Naive thymus-derived CD4-positive, alpha-beta T cell (primary cell): ENCODE results near the gene MPDZ. TPM values are rescaled to one million over a fixed set of nuclear protein-coding genes. Genes with fewer than 3 reads are reported as not detected.

Source experiments
- ATAC-seq: fragments of 150-1000 bp; cut with Tn5 transposase; 2 replicates; pipeline ENCODE4 v1.10.0; 2021; ENCODE audit warnings: mild to moderate bottlenecking, moderate library complexity
- CTCF ChIA-PET: fragments of 350-600 bp; sonication (Branson Sonifier 250); formaldehyde crosslinking; loops from one replicate; lab custom pipeline; 2021; ENCODE audit warnings: antibody characterized with exemption; lab: Charles Lee
- POLR2A ChIA-PET: fragments of 350-600 bp; sonication (Branson Sonifier 250); formaldehyde crosslinking; loops from one replicate; lab custom pipeline; 2021; ENCODE audit warnings: antibody characterized with exemption, inconsistent platforms; lab: Charles Lee
- DNase-seq, 9 donors: peaks; one replicate each; pipeline versions ENCODE4 v3.0.0 to v3.0.0-alpha.2; 2020 to 2022; ENCODE audit warnings: mixed read lengths in 1 of 9
- H3K27ac ChIP-seq: one replicate; pipeline ENCODE4 v1.7.0; 2013; ENCODE audit warnings: mild to moderate bottlenecking, low read depth, low read length, moderate library complexity
- H3K27me3 ChIP-seq, 2 donors: one replicate each; pipeline ENCODE4 v1.7.0; 2013; ENCODE audit warnings: low read length in 2 of 2, mild to moderate bottlenecking in 2 of 2, moderate library complexity in 2 of 2; ENCODE audit not compliant: control insufficient read depth in 2 of 2, insufficient read depth in 2 of 2
- H3K36me3 ChIP-seq, 3 experiments: 1 replicate in 2 of 3; 2 replicates in 1 of 3; pipeline ENCODE4 v1.7.0; 2013; ENCODE audit warnings: low read length in 3 of 3, mild to moderate bottlenecking in 3 of 3, moderate library complexity in 1 of 3; ENCODE audit not compliant: insufficient read depth in 3 of 3, control insufficient read depth in 2 of 3
- H3K4me1 ChIP-seq, 2 donors: one replicate each; pipeline ENCODE4 v1.7.0; 2013; ENCODE audit warnings: low read length in 2 of 2, mild to moderate bottlenecking in 2 of 2, moderate library complexity in 1 of 2; ENCODE audit not compliant: control insufficient read depth in 2 of 2, insufficient read depth in 2 of 2
- H3K4me3 ChIP-seq: 2 replicates; pipeline ENCODE4 v1.7.0; 2013; ENCODE audit warnings: mild to moderate bottlenecking, low read length
- H3K9me3 ChIP-seq, 3 experiments: 1 replicate in 2 of 3; 2 replicates in 1 of 3; pipeline ENCODE4 v1.7.0; 2013; ENCODE audit warnings: low read length in 3 of 3; ENCODE audit not compliant: control insufficient read depth in 2 of 3
- H3K27ac Mint-ChIP-seq, 9 donors: one replicate each; pipeline ENCODE4 v1.8.0; 2020 to 2022; ENCODE audit warnings: mixed read lengths in 9 of 9, mild to moderate bottlenecking in 8 of 9, moderate library complexity in 5 of 9, inconsistent platforms in 2 of 9
- H3K27me3 Mint-ChIP-seq, 5 donors: one replicate each; pipeline ENCODE4 v1.8.0; 2021 to 2022; ENCODE audit warnings: mixed read lengths in 5 of 5, mild to moderate bottlenecking in 1 of 5
- H3K36me3 Mint-ChIP-seq, 5 donors: one replicate each; pipeline ENCODE4 v1.8.0; 2020 to 2022; ENCODE audit warnings: mixed read lengths in 5 of 5, mild to moderate bottlenecking in 3 of 5, inconsistent platforms in 1 of 5
- H3K4me1 Mint-ChIP-seq, 7 donors: one replicate each; pipeline ENCODE4 v1.8.0; 2020 to 2022; ENCODE audit warnings: mixed read lengths in 7 of 7, mild to moderate bottlenecking in 3 of 7, inconsistent platforms in 1 of 7
- H3K4me3 Mint-ChIP-seq, 10 donors: one replicate each; pipeline ENCODE4 v1.8.0; 2020 to 2022; ENCODE audit warnings: mild to moderate bottlenecking in 10 of 10, mixed read lengths in 10 of 10, moderate library complexity in 6 of 10, inconsistent platforms in 2 of 10
- H3K9me3 Mint-ChIP-seq, 11 donors: one replicate each; pipeline ENCODE4 v1.8.0; 2020 to 2022; ENCODE audit warnings: mixed read lengths in 11 of 11, mild to moderate bottlenecking in 4 of 11, inconsistent platforms in 1 of 11, moderate library complexity in 1 of 11
- intact Hi-C, 2 donors: fragments of 100-400 bp; cut with micrococcal nuclease; formaldehyde crosslinking; loops; one replicate each; pipeline ENCODE4 v1.15.1; 2023
- polyA plus RNA-seq, 2 donors: library from polyadenylated mRNA; unstranded; fragments of 300-500 nt; fragmentation: Illumina TruSeq; gene quantifications; one replicate each; pipeline ENCODE4 v1.2.3, GENCODE V29; 2021
- total RNA-seq, 6 experiments: library from RNA in 5 of 6; stranded (reverse) in 5 of 6; gene quantifications; 1 replicate in 5 of 6; 2 replicates in 1 of 6; pipeline ENCODE4 v1.2.3 and lab custom pipeline; 2021 to 2026

The MPDZ gene, protein sequence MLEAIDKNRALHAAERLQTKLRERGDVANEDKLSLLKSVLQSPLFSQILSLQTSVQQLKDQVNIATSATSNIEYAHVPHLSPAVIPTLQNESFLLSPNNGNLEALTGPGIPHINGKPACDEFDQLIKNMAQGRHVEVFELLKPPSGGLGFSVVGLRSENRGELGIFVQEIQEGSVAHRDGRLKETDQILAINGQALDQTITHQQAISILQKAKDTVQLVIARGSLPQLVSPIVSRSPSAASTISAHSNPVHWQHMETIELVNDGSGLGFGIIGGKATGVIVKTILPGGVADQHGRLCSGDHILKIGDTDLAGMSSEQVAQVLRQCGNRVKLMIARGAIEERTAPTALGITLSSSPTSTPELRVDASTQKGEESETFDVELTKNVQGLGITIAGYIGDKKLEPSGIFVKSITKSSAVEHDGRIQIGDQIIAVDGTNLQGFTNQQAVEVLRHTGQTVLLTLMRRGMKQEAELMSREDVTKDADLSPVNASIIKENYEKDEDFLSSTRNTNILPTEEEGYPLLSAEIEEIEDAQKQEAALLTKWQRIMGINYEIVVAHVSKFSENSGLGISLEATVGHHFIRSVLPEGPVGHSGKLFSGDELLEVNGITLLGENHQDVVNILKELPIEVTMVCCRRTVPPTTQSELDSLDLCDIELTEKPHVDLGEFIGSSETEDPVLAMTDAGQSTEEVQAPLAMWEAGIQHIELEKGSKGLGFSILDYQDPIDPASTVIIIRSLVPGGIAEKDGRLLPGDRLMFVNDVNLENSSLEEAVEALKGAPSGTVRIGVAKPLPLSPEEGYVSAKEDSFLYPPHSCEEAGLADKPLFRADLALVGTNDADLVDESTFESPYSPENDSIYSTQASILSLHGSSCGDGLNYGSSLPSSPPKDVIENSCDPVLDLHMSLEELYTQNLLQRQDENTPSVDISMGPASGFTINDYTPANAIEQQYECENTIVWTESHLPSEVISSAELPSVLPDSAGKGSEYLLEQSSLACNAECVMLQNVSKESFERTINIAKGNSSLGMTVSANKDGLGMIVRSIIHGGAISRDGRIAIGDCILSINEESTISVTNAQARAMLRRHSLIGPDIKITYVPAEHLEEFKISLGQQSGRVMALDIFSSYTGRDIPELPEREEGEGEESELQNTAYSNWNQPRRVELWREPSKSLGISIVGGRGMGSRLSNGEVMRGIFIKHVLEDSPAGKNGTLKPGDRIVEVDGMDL (N-terminal part only)
- total RNA-seq (under 1 TPM in 1 of 5 experiments, not detected in 4; 0.07 TPM), polyA plus RNA-seq (not detected), total RNA-seq (lab: John Stamatoyannopoulos, UW) (not detected)

DNA sequence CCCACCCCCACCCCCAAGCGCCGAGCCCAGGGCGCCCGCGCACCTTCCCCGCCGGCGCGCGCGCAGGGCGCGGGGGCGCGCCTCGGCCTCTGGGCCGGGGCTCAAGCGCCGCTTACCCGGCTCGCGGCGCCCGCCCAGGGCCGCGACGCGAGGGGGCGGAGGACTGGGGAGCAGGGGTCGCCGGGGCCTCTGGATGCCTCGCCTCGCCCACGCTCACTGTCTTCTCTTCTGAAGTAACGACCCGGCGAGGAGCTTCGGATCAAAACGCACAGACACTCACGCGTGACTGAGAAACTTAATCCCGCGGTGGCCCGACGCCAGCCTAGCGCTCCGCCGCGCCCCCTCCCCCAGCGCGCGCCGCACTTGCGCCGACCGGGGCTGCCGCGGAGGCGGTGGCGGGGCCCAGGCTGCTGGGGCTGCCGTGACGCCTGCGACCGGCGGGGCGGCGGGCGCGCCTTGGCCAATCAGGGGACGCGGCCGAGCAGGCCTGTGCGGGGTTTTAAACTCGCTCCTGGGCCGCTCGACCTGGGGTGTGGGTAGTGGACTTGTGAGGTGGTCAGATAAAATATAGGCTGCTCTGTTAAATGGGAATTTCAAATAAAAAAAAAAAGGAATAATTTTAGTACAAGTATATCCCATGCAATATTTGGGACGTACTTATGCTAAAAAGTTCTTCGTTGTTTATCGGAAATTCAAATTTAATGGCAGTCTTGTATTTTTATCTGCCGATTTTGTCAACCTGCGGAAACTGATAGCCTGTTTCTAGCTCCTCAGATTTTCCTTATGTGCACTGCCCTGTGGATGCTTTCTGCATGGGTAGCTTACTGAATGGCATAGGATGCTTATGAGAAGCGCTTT is at the start of gene MPDZ:
TSS of gene MPDZ (minus strand) at position 409 of the 858 bp plus-strand sequence. CDS start 29,377 bp downstream, outside the sequence.
- Mint-ChIP-seq H3K4me1 (no peaks in the 10 kb centered on the region), H3K27me3 (peaks cover 20 to 40% (median 22%) of the 10 kb centered on the region in 5 donors), H3K9me3 (peaks cover 0 to 24% (median 3%) of the 10 kb centered on the region in 11 donors), H3K4me3 (no peak within 1 kb of the TSS), H3K36me3 (peaks cover 0 to 6% (median 0%) of the 10 kb centered on the region in 5 donors), H3K27ac (no peak within 1 kb of the TSS)
- ATAC-seq (no peak), DNase-seq (no peak)
- Histone ChIP-seq H3K36me3 (no peaks in the 10 kb centered on the region), H3K27ac (no peak within 1 kb of the TSS), H3K4me3 (no peak within 1 kb of the TSS), H3K27me3 (no peaks in the 10 kb centered on the region), H3K4me1 (no peaks in the 10 kb centered on the region), H3K9me3 (no peaks in the 10 kb centered on the region)
- ChIA-PET CTCF (no interaction called here), POLR2A (no interaction called here)
- intact Hi-C loops = no loop called here

DNA sequence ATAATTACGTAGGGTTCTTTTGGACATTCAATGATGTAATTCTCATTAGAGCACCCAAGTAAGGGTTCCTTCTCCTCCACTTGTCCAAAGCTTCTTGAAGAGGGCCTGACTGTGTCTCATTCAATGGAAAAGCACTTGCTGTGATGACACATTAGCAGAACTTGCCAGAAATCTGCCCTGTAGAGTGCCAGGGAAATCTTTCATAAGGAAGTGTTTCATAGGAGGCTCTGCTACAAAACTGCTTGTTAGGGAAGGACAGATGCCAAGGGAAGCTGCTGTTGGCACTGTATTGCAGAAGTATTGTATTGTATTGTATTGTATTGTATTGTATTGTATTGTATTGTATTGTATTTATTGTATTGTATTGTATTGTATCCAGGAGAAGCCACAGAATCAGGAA is 45.5 kb upstream of the MPDZ start:
- Histone ChIP-seq H3K9me3 (no peaks in the 10 kb centered on the region), H3K4me3 (no peak overlapping the region), H3K27me3 (no peaks in the 10 kb centered on the region), H3K36me3 (no peaks in the 10 kb centered on the region), H3K27ac (no peak overlapping the region), H3K4me1 (no peaks in the 10 kb centered on the region)
- H3K27me3 Mint-ChIP-seq = no peaks in the 10 kb centered on the region
- H3K4me3 Mint-ChIP-seq = no peak overlapping the region
- DNase-seq (no peak), ATAC-seq (no peak)
- no peak overlapping the region for H3K27ac Mint-ChIP-seq
- ChIA-PET CTCF (interaction anchor here (0.6 kb wide), 1 partner anchor 40 kb away, joined by 3 read pairs; no protein-coding TSS in a partner anchor), POLR2A (no interaction called here)
- intact Hi-C loops = no loop called here
- no peaks in the 10 kb centered on the region for H3K4me1 Mint-ChIP-seq
- peaks cover 0 to 10% (median 4%) of the 10 kb centered on the region in 11 donors for H3K9me3 Mint-ChIP-seq
- H3K36me3 Mint-ChIP-seq = no peaks in the 10 kb centered on the region

DNA sequence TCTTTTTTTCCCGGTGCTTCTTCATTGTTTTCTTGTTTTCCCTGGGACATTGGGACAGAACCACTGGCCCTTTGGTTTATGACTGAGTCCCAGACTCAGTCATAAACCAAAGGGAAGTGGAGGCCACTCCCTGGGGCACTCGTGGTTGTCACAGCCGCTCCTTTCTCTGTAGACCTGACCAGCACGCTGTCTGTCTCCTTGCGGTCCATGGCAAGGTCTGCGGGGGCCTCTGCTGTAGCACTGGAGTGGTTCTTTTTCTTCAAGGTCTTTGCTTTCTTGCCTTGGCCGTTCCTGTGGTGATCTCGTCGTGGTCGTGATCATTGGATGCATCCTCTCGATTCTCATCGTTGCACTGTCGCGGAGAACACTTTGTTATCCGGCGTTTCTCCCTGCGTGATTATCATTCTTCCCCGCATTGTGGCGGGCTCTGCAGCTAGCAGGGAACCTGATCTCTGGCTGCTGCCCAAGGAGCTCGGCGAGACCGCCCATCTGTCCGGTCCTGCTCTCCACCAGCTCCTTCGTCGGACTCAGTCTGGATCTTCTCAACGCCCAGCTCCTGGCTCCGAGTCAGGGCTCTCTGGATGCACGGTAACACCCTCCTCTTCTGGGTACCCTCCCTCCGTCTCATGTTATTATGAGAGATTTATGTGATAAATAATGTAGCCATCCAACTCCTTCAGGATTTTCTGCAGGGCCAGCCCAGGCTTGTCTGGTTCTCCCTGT is 43.5 kb upstream of the MPDZ start:
- intact Hi-C loops = no loop called here
- no peaks in the 10 kb centered on the region for H3K4me1 ChIP-seq
- no peak overlapping the region for H3K4me3 ChIP-seq
- H3K27me3 ChIP-seq = no peaks in the 10 kb centered on the region
- Mint-ChIP-seq H3K9me3 (peaks cover 2 to 19% (median 8%) of the 10 kb centered on the region in 11 donors), H3K4me3 (no peak overlapping the region), H3K27me3 (no peaks in the 10 kb centered on the region), H3K36me3 (no peaks in the 10 kb centered on the region), H3K27ac (no peak overlapping the region), H3K4me1 (no peaks in the 10 kb centered on the region)
- no peaks in the 10 kb centered on the region for H3K36me3 ChIP-seq
- POLR2A ChIA-PET = no interaction called here
- H3K27ac ChIP-seq = no peak overlapping the region
- H3K9me3 ChIP-seq = no peaks in the 10 kb centered on the region
- CTCF ChIA-PET = no interaction called here
- DNase-seq = no peak
- ATAC-seq = no peak

DNA sequence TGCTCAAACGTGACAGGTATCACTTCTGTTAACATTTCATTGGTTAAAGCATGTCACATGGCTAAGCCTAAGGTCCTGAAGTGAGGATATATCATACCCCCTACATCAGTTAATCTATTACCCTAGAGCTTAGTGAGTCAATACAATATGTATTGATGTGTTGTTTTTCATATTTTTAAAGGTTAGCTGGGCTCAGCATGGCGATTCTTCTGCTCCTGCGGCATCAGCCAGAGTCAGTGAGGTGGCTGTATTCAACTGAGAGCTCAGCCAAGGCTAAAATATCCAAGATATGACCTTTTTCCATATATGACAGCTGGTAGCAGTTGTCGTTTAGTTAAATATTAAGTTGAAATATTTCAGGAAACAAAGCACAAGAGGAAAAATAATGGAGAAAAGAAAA is 38.5 kb upstream of the MPDZ start:
- CTCF ChIA-PET = no interaction called here
- no peaks in the 10 kb centered on the region for H3K36me3 ChIP-seq

DNA sequence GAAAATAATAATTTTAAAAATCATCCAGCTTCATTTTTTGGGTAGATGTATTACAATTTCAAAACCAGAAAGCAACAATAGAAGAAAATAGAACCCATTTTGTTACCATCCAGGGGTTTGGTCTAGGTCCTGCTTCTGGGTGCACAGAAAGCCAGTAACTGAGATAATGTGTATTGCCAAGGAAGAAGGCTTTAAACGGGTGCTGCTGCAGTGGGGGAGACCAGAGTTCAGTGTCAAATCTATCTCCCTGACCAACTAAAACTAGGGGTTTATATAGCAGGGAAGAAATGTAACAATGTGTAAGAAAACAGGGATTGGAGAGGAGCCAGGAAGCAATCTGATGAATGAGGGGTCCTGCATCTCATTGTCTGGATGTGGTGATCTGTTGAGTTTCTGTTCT is 17.5 kb upstream of the MPDZ start:
- Histone ChIP-seq H3K27me3 (no peaks in the 10 kb centered on the region), H3K4me3 (no peak overlapping the region), H3K36me3 (no peaks in the 10 kb centered on the region), H3K4me1 (no peaks in the 10 kb centered on the region), H3K9me3 (no peaks in the 10 kb centered on the region), H3K27ac (no peak overlapping the region)
- no peak for ATAC-seq
- DNase-seq = no peak
- Mint-ChIP-seq H3K27ac (no peak overlapping the region), H3K9me3 (peaks cover 0 to 32% (median 8%) of the 10 kb centered on the region in 11 donors), H3K4me3 (no peak overlapping the region), H3K36me3 (no peaks in the 10 kb centered on the region), H3K4me1 (no peaks in the 10 kb centered on the region), H3K27me3 (no peaks in the 10 kb centered on the region)
- CTCF ChIA-PET = no interaction called here
- POLR2A ChIA-PET = no interaction called here
- intact Hi-C loops = no loop called here

More for the DNA sequence above, 38.5 kb upstream of the MPDZ start:
- H3K9me3 Mint-ChIP-seq = peaks cover 3 to 25% (median 12%) of the 10 kb centered on the region in 11 donors
- Histone ChIP-seq H3K27ac (no peak overlapping the region), H3K4me3 (no peak overlapping the region), H3K9me3 (no peaks in the 10 kb centered on the region), H3K27me3 (no peaks in the 10 kb centered on the region), H3K4me1 (no peaks in the 10 kb centered on the region)
- H3K27ac Mint-ChIP-seq = no peak overlapping the region
- intact Hi-C loops = no loop called here
- no peaks in the 10 kb centered on the region for H3K36me3 Mint-ChIP-seq
- no peak overlapping the region for H3K4me3 Mint-ChIP-seq
- ATAC-seq = no peak
- H3K4me1 Mint-ChIP-seq = no peaks in the 10 kb centered on the region
- POLR2A ChIA-PET = no interaction called here
- no peaks in the 10 kb centered on the region for H3K27me3 Mint-ChIP-seq
- DNase-seq = no peak
